T-helper 2 cell treated with Interferon-gamma antibody and Interleukin-4, amounts not matched to agents 100 ng/mL and 5 ng/mL, for 36 hours (primary cell): ENCODE measurements around the gene LRRC39. TPM values are rescaled to one million over a fixed set of nuclear protein-coding genes. Genes with fewer than 3 reads are reported as not detected.

Experiments used
- intact Hi-C: fragments of 100-400 bp; cut with micrococcal nuclease; formaldehyde crosslinking; loops from one replicate; pipeline ENCODE4 v1.15.1; 2023
- total RNA-seq: library from RNA; stranded (reverse); gene quantifications from 2 replicates; pipeline ENCODE4 v1.2.3, GENCODE V29; 2022

LRRC39 gene
- total RNA-seq, 1 donor from 2014 or later = 0.39 TPM

- intact Hi-C loops = no loop called here
Observed at GRCh38 chr1:100147875-100148274, 30.2 kb downstream of the LRRC39 start.

GRCh38 chr1:100146958-100147357 is 31.1 kb downstream of the LRRC39 start:
- intact Hi-C loops = no loop called here

GRCh38 chr1:100145116-100145515 is 32.9 kb downstream of the LRRC39 start:
- intact Hi-C loops = no loop called here

- intact Hi-C loops = no loop called here
Observed at GRCh38 chr1:100142343-100142742, 35.7 kb downstream of the LRRC39 start.

- intact Hi-C loops = no loop called here
Observed at GRCh38 chr1:100141192-100141591, 36.9 kb downstream of the LRRC39 start.

- intact Hi-C loops = loop anchor here (10.0 kb wide), 1 partner anchor 293 kb away; no protein-coding TSS in a partner anchor
Observed at GRCh38 chr1:100137602-100138001, 40.5 kb downstream of the LRRC39 start.

- intact Hi-C loops = loop anchor here (5.0 to 10.0 kb wide), 2 partner anchors 290 to 307 kb away; no protein-coding TSS in a partner anchor
Observed at GRCh38 chr1:100134872-100135271, 43.2 kb downstream of the LRRC39 start.

GRCh38 chr1:100132566-100133477 is 45.2 kb downstream of the LRRC39 start, which contains the start of the genes SASS6 and TRMT13:
SASS6 (minus strand) TSS chr1:100132930; CDS start chr1:100132814, 116 bp downstream.
TRMT13 (plus strand) TSS chr1:100133163; CDS start chr1:100133169, 6 bp downstream.
- intact Hi-C loops = loop anchor here (1.0 to 10.0 kb wide), 10 partner anchors 95 to 763 kb away; partner anchors contain the start of genes DBT, RTCA and SLC30A7

GRCh38 chr1:100131623-100132022 is 46.4 kb downstream of the LRRC39 start:
- intact Hi-C loops = loop anchor here (1.0 to 10.0 kb wide), 4 partner anchors 118 to 328 kb away; partner anchors contain the start of gene DBT

- intact Hi-C loops = loop anchor here (5.0 to 10.0 kb wide), 2 partner anchors 286 to 312 kb away; no protein-coding TSS in a partner anchor
Observed at GRCh38 chr1:100130552-100131077, 47.4 kb downstream of the LRRC39 start.

GRCh38 chr1:100127226-100127625 is 50.8 kb downstream of the LRRC39 start:
- intact Hi-C loops = no loop called here

- intact Hi-C loops = no loop called here
Observed at GRCh38 chr1:100122177-100122576, 55.9 kb downstream of the LRRC39 start.

GRCh38 chr1:100115524-100115923 is 62.5 kb downstream of the LRRC39 start:
- intact Hi-C loops = no loop called here

- intact Hi-C loops = no loop called here
Observed at GRCh38 chr1:100109554-100110066, 68.4 kb downstream of the LRRC39 start.

- intact Hi-C loops = no loop called here
Observed at GRCh38 chr1:100107696-100108095, 70.4 kb downstream of the LRRC39 start.

GRCh38 chr1:100101564-100101963 is 76.5 kb downstream of the LRRC39 start:
- intact Hi-C loops = no loop called here

- intact Hi-C loops = no loop called here
Observed at GRCh38 chr1:100100202-100100601, 77.9 kb downstream of the LRRC39 start.

Other genes with a start within 250 kb of the LRRC39 start
- 16.8 and 17.2 TPM in 2 replicates for gene SLC35A3, start 208.3 kb downstream of the LRRC39 start, total RNA-seq
- 14.5 and 14.6 TPM in 2 replicates for gene SASS6, start 45.3 kb downstream of the LRRC39 start, total RNA-seq
- gene TRMT13, start 45.1 kb downstream of the LRRC39 start, total RNA-seq = 22.0 and 22.4 TPM in 2 replicates
- gene DBT, start 71.6 kb upstream of the LRRC39 start, total RNA-seq = 10.3 and 10.8 TPM in 2 replicates
- 49.5 and 51.2 TPM in 2 replicates for gene RTCA, start 88.0 kb upstream of the LRRC39 start, total RNA-seq
- gene CDC14A, start 174.2 kb upstream of the LRRC39 start, total RNA-seq = 25.5 and 30.3 TPM in 2 replicates